Measurements from ENCODE around the gene TNRC18.
A peak's percentile ranks its signal among the peaks of the same experiment; 100 is the strongest.
"Not testable (repeated sequence)": the region's sequence is repeated elsewhere in the genome, so short reads cannot be mapped to it uniquely, and the experiment has no call there.

Gene TNRC18

GRCh38 chr7:5423306-5423975 lies at the start of gene TNRC18:
TSS of gene TNRC18 (minus strand) at chr7:5423834. CDS start at chr7:5421246, 2,588 bp downstream.
- DNase-seq: peak; percentile 57

- no peak for DNase-seq
Observed at GRCh38 chr7:5472432-5473315, 49.0 kb upstream of the TNRC18 start.

GRCh38 chr7:5471623-5472022 lies 48.0 kb upstream of the TNRC18 start:
- DNase-seq: not testable (repeated sequence)

GRCh38 chr7:5470816-5471215 lies 47.2 kb upstream of the TNRC18 start:
- peak; percentile 65 for DNase-seq

- DNase-seq: no peak
Observed at GRCh38 chr7:5470167-5470532, 46.5 kb upstream of the TNRC18 start.

GRCh38 chr7:5469375-5470166 lies 45.9 kb upstream of the TNRC18 start:
- DNase-seq: no peak

GRCh38 chr7:5467645-5468044 lies 44.0 kb upstream of the TNRC18 start:
- no peak for DNase-seq

- no peak for DNase-seq
Observed at GRCh38 chr7:5466551-5466950, 42.9 kb upstream of the TNRC18 start.

GRCh38 chr7:5463031-5463430 lies 39.4 kb upstream of the TNRC18 start:
- DNase-seq: no peak

GRCh38 chr7:5462216-5462615 lies 38.6 kb upstream of the TNRC18 start:
- no peak for DNase-seq

- DNase-seq: no peak
Observed at GRCh38 chr7:5458921-5459480, 35.4 kb upstream of the TNRC18 start.

- DNase-seq: no peak
Observed at GRCh38 chr7:5457245-5457735, 33.7 kb upstream of the TNRC18 start.

GRCh38 chr7:5456409-5456808 lies 32.8 kb upstream of the TNRC18 start:
- DNase-seq: no peak

- DNase-seq: no peak
Observed at GRCh38 chr7:5455581-5456219, 32.1 kb upstream of the TNRC18 start.

GRCh38 chr7:5455175-5455574 lies 31.5 kb upstream of the TNRC18 start:
- DNase-seq: no peak

GRCh38 chr7:5454485-5454884 lies 30.9 kb upstream of the TNRC18 start:
- no peak for DNase-seq

GRCh38 chr7:5453566-5454075 lies 30.0 kb upstream of the TNRC18 start:
- no peak for DNase-seq

- DNase-seq: peak; percentile 42
Observed at GRCh38 chr7:5452937-5453540, 29.4 kb upstream of the TNRC18 start.

GRCh38 chr7:5452470-5452899 lies 28.9 kb upstream of the TNRC18 start:
- peak; percentile 21 for DNase-seq

- peak; percentile 23 for DNase-seq
Observed at GRCh38 chr7:5451391-5451790, 27.8 kb upstream of the TNRC18 start.

- peak; percentile 83 for DNase-seq
Observed at GRCh38 chr7:5450549-5451327, 27.1 kb upstream of the TNRC18 start.

Data from femur (tissue), 1 donor.